Stimulated activated naive CD8-positive, alpha-beta T cell treated with anti-CD3 and anti-CD28 coated beads, Interleukin-15, Interleukin-2, amounts not matched to agents 100 ng/mL and 50 ng/mL, for 24 hours (primary cell): Measurements from ENCODE around the gene MCHR2.

Source experiments
- H3K27ac Mint-ChIP-seq: one replicate; pipeline ENCODE4 v1.8.0; 2021; ENCODE audit warnings: mild to moderate bottlenecking, mixed read lengths
- H3K27me3 Mint-ChIP-seq: one replicate; pipeline ENCODE4 v1.8.0; 2021; ENCODE audit warnings: mixed read lengths
- H3K36me3 Mint-ChIP-seq: one replicate; pipeline ENCODE4 v1.8.0; 2021; ENCODE audit warnings: low read depth, mixed read lengths
- H3K4me1 Mint-ChIP-seq: one replicate; pipeline ENCODE4 v1.8.0; 2021; ENCODE audit warnings: low read depth, mixed read lengths
- H3K4me3 Mint-ChIP-seq: one replicate; pipeline ENCODE4 v1.8.0; 2021; ENCODE audit warnings: mild to moderate bottlenecking, mixed read lengths
- H3K9me3 Mint-ChIP-seq: one replicate; pipeline ENCODE4 v1.8.0; 2021; ENCODE audit warnings: mixed read lengths

The MCHR2 gene

GRCh38 chr6:99873084-99873483 lies 120.9 kb downstream of the MCHR2 start:
- Mint-ChIP-seq H3K27me3 (peaks cover 25% of the 10 kb centered on the region), H3K36me3 (no peaks in the 10 kb centered on the region), H3K9me3 (no peaks in the 10 kb centered on the region), H3K27ac (no peak overlapping the region), H3K4me1 (no peaks in the 10 kb centered on the region), H3K4me3 (no peak overlapping the region)

GRCh38 chr6:99871641-99872040 lies 122.4 kb downstream of the MCHR2 start:
- Mint-ChIP-seq H3K27me3 (peaks cover 23% of the 10 kb centered on the region), H3K4me3 (no peak overlapping the region), H3K36me3 (no peaks in the 10 kb centered on the region), H3K4me1 (no peaks in the 10 kb centered on the region), H3K9me3 (no peaks in the 10 kb centered on the region), H3K27ac (no peak overlapping the region)
